Mucosa of gallbladder (tissue), 1 donor: Measurements from ENCODE around the gene SELENOP. TPM values are rescaled to one million over a fixed set of nuclear protein-coding genes. Genes with fewer than 3 reads are reported as not detected.

Experiments
- total RNA-seq: library from RNA; stranded (reverse); gene quantifications from one replicate; pipeline ENCODE4 v1.2.1, GENCODE V29; 2021
- donor health status: DM: no; HTN: no; CAD: no.

SELENOP gene
- total RNA-seq, 1 donor from 2014 or later = 510 TPM

Other genes starting within 250 kb of the SELENOP start
- 2.3 TPM for gene CCDC152, start 55.1 kb downstream of the SELENOP start, total RNA-seq
- gene ANXA2R, start 228.4 kb upstream of the SELENOP start, total RNA-seq = 2.8 TPM